MM.1S (cell line): Measurements from ENCODE around the gene PHACTR1.

ENCODE experiments used
- EZH2 ChIP-seq: fragments of 300-600 bp; sonication (generic); optimal IDR thresholded peaks from 2 replicates; pipeline ENCODE3; 2017; ENCODE audit warnings: low read depth, mild to moderate bottlenecking, antibody characterized with exemption, low read length, mixed read lengths
- TF ChIP-seq, protein P1 (sequence below): fragments of 300-600 bp; sonication (generic); IDR thresholded peaks from 2 replicates; pipeline ENCODE4 v1.5.1; 2016; ENCODE audit warnings: antibody characterized with exemption, low read length, mixed read lengths

DNA sequence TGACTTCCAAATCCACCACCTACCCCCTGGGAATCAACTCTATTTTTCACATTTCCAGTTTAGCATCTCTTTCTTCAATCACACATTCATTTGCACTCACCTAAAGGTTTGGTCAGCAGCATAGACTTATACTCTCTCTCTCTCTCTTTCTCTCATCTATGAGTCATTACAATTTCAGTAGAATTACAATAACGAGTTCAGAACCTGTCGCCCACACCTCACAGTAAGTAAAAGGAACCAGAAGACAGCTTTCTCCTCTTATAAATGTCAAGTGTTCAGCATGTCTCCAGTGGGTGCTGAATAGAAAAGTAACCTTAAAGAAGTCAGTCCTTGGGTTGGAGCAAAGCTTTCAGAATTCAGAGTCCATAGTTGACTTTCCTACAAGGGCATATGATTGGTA, 1.1 kb upstream of the PHACTR1 start:
- TF ChIP-seq, protein P1, sequence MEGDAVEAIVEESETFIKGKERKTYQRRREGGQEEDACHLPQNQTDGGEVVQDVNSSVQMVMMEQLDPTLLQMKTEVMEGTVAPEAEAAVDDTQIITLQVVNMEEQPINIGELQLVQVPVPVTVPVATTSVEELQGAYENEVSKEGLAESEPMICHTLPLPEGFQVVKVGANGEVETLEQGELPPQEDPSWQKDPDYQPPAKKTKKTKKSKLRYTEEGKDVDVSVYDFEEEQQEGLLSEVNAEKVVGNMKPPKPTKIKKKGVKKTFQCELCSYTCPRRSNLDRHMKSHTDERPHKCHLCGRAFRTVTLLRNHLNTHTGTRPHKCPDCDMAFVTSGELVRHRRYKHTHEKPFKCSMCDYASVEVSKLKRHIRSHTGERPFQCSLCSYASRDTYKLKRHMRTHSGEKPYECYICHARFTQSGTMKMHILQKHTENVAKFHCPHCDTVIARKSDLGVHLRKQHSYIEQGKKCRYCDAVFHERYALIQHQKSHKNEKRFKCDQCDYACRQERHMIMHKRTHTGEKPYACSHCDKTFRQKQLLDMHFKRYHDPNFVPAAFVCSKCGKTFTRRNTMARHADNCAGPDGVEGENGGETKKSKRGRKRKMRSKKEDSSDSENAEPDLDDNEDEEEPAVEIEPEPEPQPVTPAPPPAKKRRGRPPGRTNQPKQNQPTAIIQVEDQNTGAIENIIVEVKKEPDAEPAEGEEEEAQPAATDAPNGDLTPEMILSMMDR: no peak
- no peak for TF ChIP-seq EZH2
